WTC11 (cell line): ENCODE data around the gene ZBED5. TPM values are rescaled to one million over a fixed set of nuclear protein-coding genes. Genes with fewer than 3 reads are reported as not detected.

Experiments used
- AR ChIP-seq: fragments of 250-450 bp; sonication (Bioruptor Pico); IDR thresholded peaks from 2 replicates; pipeline ENCODE4 v1.9.0; 2021; ENCODE audit warnings: mild to moderate bottlenecking
- ATF2 ChIP-seq: sonication (generic); formaldehyde crosslinking; IDR thresholded peaks from 2 replicates; pipeline ENCODE4 v1.8.1; 2022; ENCODE audit warnings: low read depth, missing genetic modification reagents, borderline replicate concordance
- E2F5 ChIP-seq: sonication (generic); formaldehyde crosslinking; IDR thresholded peaks from 2 replicates; pipeline ENCODE4 v1.8.1; 2022; ENCODE audit warnings: mild to moderate bottlenecking, moderate library complexity, missing genetic modification reagents
- ELF4 ChIP-seq: sonication (generic); formaldehyde crosslinking; IDR thresholded peaks from 2 replicates; pipeline ENCODE4 v1.8.1; 2022; ENCODE audit warnings: low read depth, mild to moderate bottlenecking, moderate library complexity, missing genetic modification reagents
- ETV6 ChIP-seq: sonication (generic); formaldehyde crosslinking; IDR thresholded peaks from 2 replicates; pipeline ENCODE4 v1.8.1; 2022; ENCODE audit warnings: mild to moderate bottlenecking, missing genetic modification reagents
- HMGXB4 ChIP-seq: sonication (generic); formaldehyde crosslinking; IDR thresholded peaks from 2 replicates; pipeline ENCODE4 v1.8.1; 2023; ENCODE audit warnings: mild to moderate bottlenecking, moderate library complexity, missing genetic modification reagents
- NR1H2 ChIP-seq: sonication (generic); formaldehyde crosslinking; IDR thresholded peaks from 2 replicates; pipeline ENCODE4 v1.9.0; 2021; ENCODE audit warnings: mild to moderate bottlenecking, moderate library complexity, missing genetic modification reagents
- RORB ChIP-seq: fragments of 250-450 bp; sonication (Bioruptor Pico); IDR thresholded peaks from 2 replicates; pipeline ENCODE4 v1.9.0; 2021; ENCODE audit warnings: mild to moderate bottlenecking
- SOX15 ChIP-seq: fragments of 250-450 bp; sonication (Bioruptor Pico); IDR thresholded peaks from 2 replicates; pipeline ENCODE4 v1.9.0; 2021; ENCODE audit warnings: mild to moderate bottlenecking
- STAT6 ChIP-seq: sonication (generic); formaldehyde crosslinking; conservative IDR thresholded peaks from 2 replicates; pipeline ENCODE4 v1.8.1; 2023; ENCODE audit warnings: mild to moderate bottlenecking, low read depth, missing genetic modification reagents, moderate library complexity
- TEAD4 ChIP-seq: sonication (generic); formaldehyde crosslinking; IDR thresholded peaks from 2 replicates; pipeline ENCODE4 v1.8.0; 2022; ENCODE audit warnings: mild to moderate bottlenecking, missing genetic modification reagents
- USF1 ChIP-seq: sonication (generic); formaldehyde crosslinking; IDR thresholded peaks from 2 replicates; pipeline ENCODE4 v1.8.0; 2022; ENCODE audit warnings: mild to moderate bottlenecking, missing genetic modification reagents
- ZNF121 ChIP-seq: sonication (generic); formaldehyde crosslinking; IDR thresholded peaks from 2 replicates; pipeline ENCODE4 v1.8.0; 2023; ENCODE audit warnings: missing genetic modification reagents
- ZNF423 ChIP-seq: fragments of 250-450 bp; sonication (Bioruptor Pico); IDR thresholded peaks from 2 replicates; pipeline ENCODE4 v2.1.2; 2022; ENCODE audit warnings: mild to moderate bottlenecking, moderate library complexity
- ZNF512 ChIP-seq: sonication (generic); formaldehyde crosslinking; IDR thresholded peaks from 2 replicates; pipeline ENCODE4 v1.8.1; 2022; ENCODE audit warnings: missing genetic modification reagents, borderline replicate concordance
- ZNF532 ChIP-seq: fragments of 250-450 bp; sonication (Bioruptor Pico); IDR thresholded peaks from 2 replicates; pipeline ENCODE4 v1.9.0; 2021; ENCODE audit warnings: mild to moderate bottlenecking, borderline replicate concordance
- total RNA-seq: library from RNA; stranded (reverse); gene quantifications from 3 replicates; pipeline ENCODE4 v1.2.3, GENCODE V29; 2021

ZBED5 gene
- total RNA-seq, 1 experiment from 2014 or later = 48.7 TPM

- no peak for TF ChIP-seq ATF2 (CRISPR knock-in tag)
- no peak for TF ChIP-seq RORB (CRISPR knock-in tag)
- no peak for TF ChIP-seq USF1 (CRISPR knock-in tag)
- no peak for TF ChIP-seq ZNF512 (CRISPR knock-in tag)
- peak; percentile 66; the same call in 1 of the 2 replicates for TF ChIP-seq AR (CRISPR knock-in tag)
- no peak for TF ChIP-seq ZNF423
- no peak for TF ChIP-seq ETV6 (CRISPR knock-in tag)
- no peak for TF ChIP-seq SOX15 (CRISPR knock-in tag)
- TF ChIP-seq E2F5 (CRISPR knock-in tag) = no peak
- TF ChIP-seq HMGXB4 = peak; percentile 62; the same call in 1 of the 2 replicates
- no peak; the same call in 1 of the 2 replicates for TF ChIP-seq TEAD4 (CRISPR knock-in tag)
- no peak for TF ChIP-seq ZNF121 (CRISPR knock-in tag)
- no peak for TF ChIP-seq STAT6 (CRISPR knock-in tag)
- TF ChIP-seq ZNF532 = no peak
- no peak for TF ChIP-seq NR1H2 (CRISPR knock-in tag)
- TF ChIP-seq ELF4 (CRISPR knock-in tag) = 0 out of 2 replicates have a peak, but pooled peaks have one; percentile 48
Measured at GRCh38 chr11:10808235-10808552, 49.7 kb downstream of the ZBED5 start (continued).
